Raji (cell line): ENCODE data around the gene GPHN.

Experiments
- POLR2A ChIP-seq: IDR thresholded peaks from 2 replicates; pipeline ENCODE4 v1.6.1; 2011; ENCODE audit warnings: low read depth, low read length, control low read depth; ENCODE audit not compliant: insufficient read depth

The GPHN gene

GRCh38 chr14:66999978-67000377 lies 492.0 kb downstream of the GPHN start:
- TF ChIP-seq POLR2A, result no peak

GRCh38 chr14:67002994-67003753 lies 495.2 kb downstream of the GPHN start:
- no peak for TF ChIP-seq POLR2A

DNA sequence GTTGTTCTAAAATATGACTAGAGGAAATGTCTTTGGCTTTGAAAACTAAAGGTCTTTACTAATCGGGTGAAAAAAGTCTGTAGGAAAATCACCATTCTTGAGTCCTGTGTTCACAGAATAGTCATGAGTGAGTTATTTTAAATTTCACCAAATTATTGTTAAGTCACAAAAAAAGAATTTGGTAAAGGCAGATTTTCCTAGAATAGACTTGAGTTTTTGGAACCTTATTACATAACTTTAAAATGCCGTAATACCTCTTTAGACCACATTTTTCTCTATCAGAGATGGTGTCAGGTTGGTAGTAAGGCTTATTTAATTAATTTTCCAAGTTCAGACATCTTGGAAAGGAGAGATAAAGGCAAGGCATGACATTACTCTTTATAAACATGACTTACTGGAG lies 496.6 kb downstream of the GPHN start:
- no peak for TF ChIP-seq POLR2A

GRCh38 chr14:67010602-67011001 lies 502.7 kb downstream of the GPHN start:
- TF ChIP-seq POLR2A, result no peak

DNA sequence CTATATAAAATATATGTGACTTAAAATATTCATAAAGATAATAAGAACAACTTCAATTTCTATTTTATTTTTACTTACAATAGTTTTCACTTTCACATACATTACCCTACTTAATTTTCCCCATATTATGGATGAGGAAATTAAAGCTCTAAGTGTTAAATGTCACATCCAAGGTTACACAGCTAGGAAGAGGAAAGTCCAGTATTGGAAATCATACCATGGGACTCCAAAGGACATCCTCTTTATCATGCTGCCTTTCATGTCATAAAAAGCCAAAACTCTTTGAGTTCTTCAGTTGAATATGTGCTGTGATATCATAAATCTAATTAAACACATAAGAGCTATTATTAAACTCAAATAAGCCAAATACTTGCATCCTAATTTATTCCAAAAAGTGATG lies 508.9 kb downstream of the GPHN start:
- TF ChIP-seq POLR2A, result no peak

DNA sequence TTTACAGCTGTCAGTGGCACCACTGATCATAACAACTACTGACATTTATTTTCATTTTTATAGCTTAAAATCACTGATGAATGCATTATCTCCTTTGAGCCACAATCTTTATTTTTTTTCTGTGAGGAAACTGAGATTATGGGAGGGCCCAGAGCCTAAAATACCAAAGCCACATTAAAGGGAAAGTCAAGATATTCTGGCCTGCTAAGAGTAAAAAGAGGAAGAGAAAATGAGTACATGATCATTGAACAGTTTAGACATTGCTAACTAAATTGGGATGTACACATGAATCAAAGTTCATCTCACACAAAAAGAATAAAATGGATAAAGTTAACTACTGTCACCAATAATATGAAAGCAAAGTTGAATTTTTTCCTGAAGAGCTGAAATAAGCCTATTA lies 510.8 kb downstream of the GPHN start:
- no peak for TF ChIP-seq POLR2A

DNA sequence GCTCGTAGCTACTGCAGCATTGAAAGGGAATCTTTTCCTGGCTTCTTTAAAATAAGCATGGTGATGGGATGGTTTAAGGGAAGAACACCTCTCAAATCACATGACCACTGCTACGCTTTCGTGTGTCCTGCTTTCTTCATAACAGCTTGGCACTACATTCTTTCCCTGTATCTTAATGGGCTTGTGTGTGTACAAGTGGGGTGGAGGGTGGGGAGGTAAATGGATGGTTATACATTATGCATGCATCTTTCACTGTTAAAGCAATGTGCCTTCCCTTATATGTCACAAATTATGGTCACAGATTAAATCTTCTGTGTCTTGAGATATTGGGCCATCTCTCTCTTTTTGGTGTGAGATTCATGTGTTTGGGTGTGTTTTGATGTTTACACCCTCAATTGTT lies 511.8 kb downstream of the GPHN start:
- no peak for TF ChIP-seq POLR2A

GRCh38 chr14:67031920-67032774 lies 524.2 kb downstream of the GPHN start:
- TF ChIP-seq POLR2A, result no peak

DNA sequence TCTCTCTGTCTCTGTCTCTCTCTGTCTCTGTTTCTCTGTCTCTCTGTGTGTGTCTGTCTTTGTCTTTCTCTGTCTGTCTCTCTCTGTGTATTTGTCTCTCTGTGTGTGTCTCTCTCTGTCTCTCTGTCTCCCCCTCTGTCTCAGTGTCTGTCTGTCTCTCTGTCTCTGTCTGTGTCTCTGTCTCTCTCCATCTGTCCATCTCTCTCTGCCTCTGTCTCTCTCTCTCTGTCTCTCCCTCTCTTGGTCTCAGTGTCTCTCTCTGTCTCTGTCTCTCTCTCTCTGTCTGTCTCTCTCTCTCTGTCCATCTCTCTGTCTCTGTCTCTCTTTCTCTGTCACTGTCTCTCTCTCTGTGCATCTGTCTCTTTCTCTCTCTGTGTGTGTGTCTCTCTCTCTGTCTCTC lies 537.5 kb downstream of the GPHN start:
- TF ChIP-seq POLR2A, result no peak

- TF ChIP-seq POLR2A, result no peak
Observed at GRCh38 chr14:67050896-67051295, 542.9 kb downstream of the GPHN start.

DNA sequence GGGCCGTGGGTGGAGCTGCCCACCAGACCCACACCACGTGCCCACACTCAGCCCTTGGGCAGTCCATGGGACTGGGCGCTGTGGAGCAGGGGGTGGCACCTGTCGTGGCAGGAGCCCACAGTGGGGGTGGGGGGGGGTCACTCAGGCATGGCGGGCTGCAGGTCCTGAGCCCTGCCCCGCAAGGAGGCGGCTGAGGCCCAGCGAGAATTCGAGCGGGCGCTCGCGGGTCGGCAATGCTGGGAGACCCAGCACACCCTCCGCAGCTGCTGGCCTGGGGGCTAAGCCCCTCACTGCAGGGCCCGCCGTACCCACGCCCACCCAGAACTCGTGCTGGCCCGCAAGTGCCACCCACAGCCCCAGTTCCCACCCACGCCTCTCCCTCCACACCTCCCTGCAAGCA lies 548.7 kb downstream of the GPHN start:
- no peak for TF ChIP-seq POLR2A

GRCh38 chr14:67059596-67059995 lies 551.6 kb downstream of the GPHN start:
- no peak for TF ChIP-seq POLR2A

DNA sequence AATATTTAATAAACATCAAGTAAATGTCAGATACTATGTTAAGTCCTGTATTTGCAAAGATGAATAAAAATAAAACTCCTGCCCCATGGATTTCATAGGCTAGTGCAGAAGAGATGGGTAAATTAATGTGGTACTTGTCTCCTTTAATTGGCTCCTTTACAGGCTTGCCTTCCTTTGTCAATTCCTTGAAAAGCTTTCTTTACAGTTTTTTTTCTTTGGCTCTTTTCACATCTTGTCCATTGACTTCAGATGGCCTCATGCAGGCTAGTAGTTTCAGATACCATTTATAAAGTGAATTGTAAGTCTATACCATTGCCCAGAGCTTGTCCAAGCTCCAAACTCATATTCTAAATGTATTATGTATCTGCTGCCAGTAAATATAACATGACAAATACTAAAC lies 552.6 kb downstream of the GPHN start:
- TF ChIP-seq POLR2A, result no peak

DNA sequence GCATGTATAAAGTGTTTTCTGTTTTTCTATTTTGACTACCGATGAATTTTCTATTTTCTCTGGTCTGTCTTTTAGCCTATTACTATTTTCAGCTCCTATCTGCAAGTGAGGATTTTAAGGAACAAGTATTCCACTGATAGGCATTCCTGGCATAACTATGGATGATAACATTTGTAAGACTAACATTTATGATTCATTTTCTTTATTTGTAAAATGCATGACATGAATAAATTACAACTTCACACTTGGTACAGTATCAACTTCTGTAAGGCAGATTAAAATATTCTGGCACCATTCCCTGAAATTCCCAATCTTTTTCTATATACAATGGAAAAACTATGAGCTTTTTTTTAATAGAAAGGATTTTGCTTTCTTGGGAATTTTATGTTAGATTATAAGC lies 560.3 kb downstream of the GPHN start:
- TF ChIP-seq POLR2A, result no peak

DNA sequence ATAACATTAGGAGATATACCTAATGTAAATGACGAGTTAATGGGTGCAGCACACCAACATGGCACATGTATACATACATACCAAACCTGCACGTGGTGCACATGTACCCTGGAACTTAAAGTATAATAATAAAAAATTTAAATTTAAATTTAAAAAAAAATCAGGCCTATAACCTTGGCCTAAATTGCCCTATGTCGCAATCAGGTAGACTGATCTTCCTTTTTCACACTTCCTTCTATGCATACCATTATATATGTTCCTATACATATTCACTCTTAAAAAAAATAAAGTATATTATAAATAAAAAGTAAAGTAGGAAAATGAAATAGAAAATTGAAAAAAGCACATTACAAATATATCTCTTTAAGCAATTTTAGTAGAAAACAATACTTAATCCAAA lies 563.6 kb downstream of the GPHN start:
- TF ChIP-seq POLR2A, result no peak

DNA sequence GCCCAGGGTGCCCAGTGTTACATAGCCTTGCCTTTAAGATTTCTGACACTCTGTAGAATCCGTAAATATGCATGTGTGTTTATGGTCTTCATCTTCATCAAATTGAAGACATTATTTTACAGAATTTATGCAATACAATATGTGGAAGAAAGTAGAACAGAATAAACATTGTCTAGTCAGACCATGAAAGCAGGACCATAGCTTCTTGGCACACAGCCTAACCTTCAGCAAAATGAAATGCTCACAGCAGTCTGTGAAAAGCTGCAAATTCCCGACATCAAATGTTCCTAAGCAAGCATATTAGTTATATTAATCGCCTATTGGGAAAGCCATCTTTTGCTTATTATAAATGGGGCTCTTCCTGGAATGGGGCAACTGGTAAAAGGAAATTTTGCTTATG lies 570.0 kb downstream of the GPHN start:
- no peak for TF ChIP-seq POLR2A
